T-helper 2 cell treated with Interferon-gamma antibody and Interleukin-4, amounts not matched to agents 5 μg/mL and 100 μg/mL, for 36 hours (primary cell): Measurements from ENCODE around the gene LPXN.

Experiments
- DNase-seq: peaks from one replicate; pipeline ENCODE4 v3.0.0; 2021; ENCODE audit warnings: low spot score
- H3K27ac Mint-ChIP-seq: one replicate; pipeline ENCODE4 v1.8.0; 2021; ENCODE audit warnings: mild to moderate bottlenecking, mixed read lengths
- H3K27me3 Mint-ChIP-seq: one replicate; pipeline ENCODE4 v1.8.0; 2021; ENCODE audit warnings: low read depth, mixed read lengths
- H3K36me3 Mint-ChIP-seq: one replicate; pipeline ENCODE4 v1.8.0; 2021; ENCODE audit warnings: low read depth, mixed read lengths
- H3K4me1 Mint-ChIP-seq: one replicate; pipeline ENCODE4 v1.8.0; 2021; ENCODE audit warnings: low read depth, mixed read lengths
- H3K4me3 Mint-ChIP-seq: one replicate; pipeline ENCODE4 v1.8.0; 2022; ENCODE audit warnings: mild to moderate bottlenecking, moderate library complexity, mixed read lengths
- H3K9me3 Mint-ChIP-seq: one replicate; pipeline ENCODE4 v1.8.0; 2021; ENCODE audit warnings: mixed read lengths

Gene LPXN

DNA sequence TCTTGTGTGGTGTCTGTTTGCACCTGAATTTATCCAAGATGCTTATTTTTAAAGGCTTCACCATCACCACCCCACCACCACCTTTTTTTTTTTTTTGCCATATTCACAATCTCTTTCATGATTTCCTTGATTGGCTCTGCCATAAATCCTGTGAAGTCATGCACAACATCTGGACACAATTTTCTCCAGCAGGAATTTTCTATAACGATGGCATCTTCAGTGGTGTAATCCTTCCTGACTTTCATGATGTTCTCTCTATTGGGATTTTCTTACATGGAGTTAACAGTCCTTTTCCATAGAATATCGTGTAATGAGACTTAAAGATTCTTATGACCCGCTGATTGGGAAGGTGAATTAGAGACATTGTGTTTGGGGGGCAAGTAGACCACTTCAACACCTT is 21.0 kb upstream of the LPXN start:
- Mint-ChIP-seq H3K27ac (peak overlapping the region; percentile 56), H3K9me3 (no peaks in the 10 kb centered on the region), H3K4me1 (peaks cover 71% of the 10 kb centered on the region), H3K36me3 (peaks cover 51% of the 10 kb centered on the region), H3K27me3 (no peaks in the 10 kb centered on the region), H3K4me3 (peak overlapping the region; percentile 7)
- no peak for DNase-seq

DNA sequence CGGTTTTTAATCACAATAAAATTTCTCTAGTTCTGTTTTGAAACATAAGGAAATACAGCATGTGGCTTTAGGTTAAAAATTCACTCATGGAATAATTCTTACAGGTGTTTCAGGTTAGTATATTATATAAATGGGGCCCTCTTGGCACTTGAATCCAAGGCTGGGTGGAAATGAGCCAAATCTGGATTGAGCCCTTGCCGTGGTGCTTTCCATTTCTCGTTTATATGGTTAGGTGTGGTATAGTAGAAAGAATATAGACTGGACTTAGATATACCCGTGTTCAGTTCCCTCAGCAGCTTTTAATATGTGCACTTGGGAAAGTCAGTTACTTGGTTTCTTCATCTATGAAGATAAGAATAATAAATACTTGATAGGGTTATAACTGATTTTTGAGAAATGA is 19.2 kb upstream of the LPXN start:
- no peaks in the 10 kb centered on the region for H3K9me3 Mint-ChIP-seq
- no peak for DNase-seq
- H3K4me3 Mint-ChIP-seq = no peak overlapping the region
- H3K27me3 Mint-ChIP-seq = no peaks in the 10 kb centered on the region
- peaks cover 68% of the 10 kb centered on the region for H3K4me1 Mint-ChIP-seq
- no peak overlapping the region for H3K27ac Mint-ChIP-seq
- peaks cover 47% of the 10 kb centered on the region for H3K36me3 Mint-ChIP-seq

DNA sequence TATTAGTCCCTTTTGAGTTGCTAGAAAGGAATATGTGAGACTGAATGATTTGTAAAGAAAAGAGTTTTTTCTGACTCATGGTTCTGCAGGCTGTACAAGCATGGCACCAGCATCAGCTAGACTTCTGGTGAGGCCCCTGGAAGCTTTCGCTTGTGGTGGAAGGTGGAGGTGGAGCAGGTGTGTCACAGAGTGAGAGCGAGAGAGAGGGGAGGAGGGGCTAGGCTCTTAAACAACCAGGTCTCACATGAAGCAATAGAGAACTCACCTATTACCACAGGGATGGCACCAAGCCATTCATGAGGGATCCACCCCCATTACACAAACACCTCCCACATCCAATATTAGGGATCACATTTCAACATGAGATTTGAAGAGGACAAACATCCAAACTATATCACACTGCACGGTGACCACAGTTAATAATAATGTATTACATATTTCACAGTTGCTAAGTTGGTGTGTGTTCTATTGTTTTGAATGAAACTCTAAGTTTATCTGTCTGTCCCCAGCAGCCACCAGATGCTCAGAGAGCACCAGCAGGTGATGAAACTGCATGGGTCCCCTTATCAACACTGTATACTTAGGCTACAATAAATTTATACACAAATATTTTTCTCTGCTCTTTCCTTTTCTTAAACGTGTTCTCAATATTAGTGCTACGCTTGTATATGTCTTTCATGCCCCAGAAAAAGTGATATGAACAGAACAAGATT is 17.3 kb upstream of the LPXN start:
- H3K36me3 Mint-ChIP-seq = peaks cover 43% of the 10 kb centered on the region
- no peak overlapping the region for H3K4me3 Mint-ChIP-seq
- peaks cover 56% of the 10 kb centered on the region for H3K4me1 Mint-ChIP-seq
- DNase-seq = no peak
- H3K9me3 Mint-ChIP-seq = no peaks in the 10 kb centered on the region
- H3K27ac Mint-ChIP-seq = peak overlapping the region; percentile 13
- H3K27me3 Mint-ChIP-seq = no peaks in the 10 kb centered on the region

DNA sequence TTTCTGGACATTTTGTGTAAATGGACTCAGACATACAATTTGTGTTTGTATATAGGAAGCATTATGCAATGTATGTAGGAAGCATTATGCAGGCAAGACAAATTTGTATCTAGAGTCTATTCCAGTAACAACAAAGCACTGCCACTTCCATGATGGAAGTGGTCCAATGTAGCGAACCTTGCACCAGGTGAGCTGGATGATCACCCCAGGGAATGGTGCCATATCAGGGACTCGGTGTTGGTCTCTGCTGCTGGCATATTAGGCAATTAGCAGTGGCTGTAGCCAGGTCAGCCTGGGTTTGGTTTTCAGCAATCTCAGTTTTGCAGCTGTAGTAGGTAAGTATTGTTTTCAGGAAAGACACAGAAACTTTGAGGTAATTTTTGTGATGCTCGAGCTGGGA is 16.0 kb upstream of the LPXN start:
- peaks cover 47% of the 10 kb centered on the region for H3K4me1 Mint-ChIP-seq
- H3K4me3 Mint-ChIP-seq = no peak overlapping the region
- H3K9me3 Mint-ChIP-seq = no peaks in the 10 kb centered on the region
- DNase-seq = no peak
- H3K27ac Mint-ChIP-seq = no peak overlapping the region
- no peaks in the 10 kb centered on the region for H3K27me3 Mint-ChIP-seq
- peaks cover 44% of the 10 kb centered on the region for H3K36me3 Mint-ChIP-seq

DNA sequence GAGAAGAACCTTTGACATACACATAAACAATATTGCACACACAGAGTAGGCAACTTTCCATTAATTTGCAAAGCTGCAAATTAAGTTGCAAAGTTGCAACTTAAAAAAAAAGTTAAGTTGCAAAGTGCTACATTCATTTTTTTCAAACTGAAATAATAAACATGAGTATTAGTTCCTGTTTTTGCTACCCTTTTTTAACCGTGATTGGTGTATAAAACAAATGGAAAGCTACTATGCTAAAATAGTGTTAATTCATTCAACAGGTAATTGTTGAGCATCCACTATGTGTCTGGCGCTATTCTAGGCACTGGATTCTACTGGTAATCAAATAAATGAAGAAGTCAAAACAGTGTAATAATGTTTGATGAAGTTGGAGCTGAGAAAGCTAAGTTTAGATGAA is 11.3 kb upstream of the LPXN start:
- Mint-ChIP-seq H3K4me1 (peaks cover 41% of the 10 kb centered on the region), H3K27ac (no peak overlapping the region), H3K4me3 (no peak overlapping the region), H3K9me3 (no peaks in the 10 kb centered on the region), H3K27me3 (no peaks in the 10 kb centered on the region), H3K36me3 (peaks cover 29% of the 10 kb centered on the region)
- DNase-seq = no peak

DNA sequence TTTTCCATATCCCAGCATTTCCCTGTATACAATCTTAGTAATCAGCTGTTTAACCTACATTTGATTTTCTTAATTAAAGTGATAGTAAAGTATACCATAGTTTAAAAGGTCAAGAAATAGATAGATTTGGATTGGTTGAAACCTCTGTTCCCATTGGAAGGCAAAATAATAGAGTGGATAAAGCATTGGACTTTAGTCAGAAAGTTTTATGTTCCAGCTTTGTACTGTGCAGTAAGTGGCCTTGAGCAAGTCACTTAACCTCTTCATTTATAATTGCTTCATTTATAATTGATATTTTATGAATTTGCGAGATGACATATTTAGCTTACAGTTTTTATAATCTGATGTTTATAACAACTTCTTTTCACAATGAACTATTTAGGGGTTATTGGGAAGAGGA is 6.8 kb upstream of the LPXN start:
- H3K4me1 Mint-ChIP-seq = peaks cover 41% of the 10 kb centered on the region

DNA sequence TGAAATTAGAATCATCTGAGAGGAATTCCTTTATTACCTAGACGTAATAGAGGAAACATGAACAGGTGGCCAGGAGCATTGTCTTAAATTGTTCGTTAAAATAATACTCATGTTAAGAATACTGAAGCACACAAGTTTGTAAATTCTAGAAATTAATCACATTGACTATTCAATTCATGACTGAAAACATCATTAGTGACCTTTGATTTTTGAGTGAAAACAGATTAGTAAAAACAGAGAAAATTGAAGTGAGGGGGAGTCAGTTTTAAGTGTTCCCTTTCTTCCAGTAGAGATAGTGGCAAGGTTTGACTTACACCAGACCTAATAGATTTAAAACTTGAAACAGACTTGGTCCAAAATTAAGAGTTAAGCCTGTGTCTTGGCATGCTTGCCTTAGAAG is 4.7 kb upstream of the LPXN start:
- no peak for DNase-seq
- Mint-ChIP-seq H3K27ac (peak overlapping the region; percentile 95), H3K9me3 (no peaks in the 10 kb centered on the region), H3K36me3 (peaks cover 24% of the 10 kb centered on the region), H3K27me3 (no peaks in the 10 kb centered on the region), H3K4me3 (peak overlapping the region; percentile 97), H3K4me1 (peaks cover 48% of the 10 kb centered on the region)

More for the DNA sequence above, 6.8 kb upstream of the LPXN start:
- Mint-ChIP-seq H3K27ac (no peak overlapping the region), H3K9me3 (no peaks in the 10 kb centered on the region), H3K27me3 (no peaks in the 10 kb centered on the region), H3K36me3 (peaks cover 31% of the 10 kb centered on the region), H3K4me3 (peak overlapping the region; percentile 97)
- no peak for DNase-seq

DNA sequence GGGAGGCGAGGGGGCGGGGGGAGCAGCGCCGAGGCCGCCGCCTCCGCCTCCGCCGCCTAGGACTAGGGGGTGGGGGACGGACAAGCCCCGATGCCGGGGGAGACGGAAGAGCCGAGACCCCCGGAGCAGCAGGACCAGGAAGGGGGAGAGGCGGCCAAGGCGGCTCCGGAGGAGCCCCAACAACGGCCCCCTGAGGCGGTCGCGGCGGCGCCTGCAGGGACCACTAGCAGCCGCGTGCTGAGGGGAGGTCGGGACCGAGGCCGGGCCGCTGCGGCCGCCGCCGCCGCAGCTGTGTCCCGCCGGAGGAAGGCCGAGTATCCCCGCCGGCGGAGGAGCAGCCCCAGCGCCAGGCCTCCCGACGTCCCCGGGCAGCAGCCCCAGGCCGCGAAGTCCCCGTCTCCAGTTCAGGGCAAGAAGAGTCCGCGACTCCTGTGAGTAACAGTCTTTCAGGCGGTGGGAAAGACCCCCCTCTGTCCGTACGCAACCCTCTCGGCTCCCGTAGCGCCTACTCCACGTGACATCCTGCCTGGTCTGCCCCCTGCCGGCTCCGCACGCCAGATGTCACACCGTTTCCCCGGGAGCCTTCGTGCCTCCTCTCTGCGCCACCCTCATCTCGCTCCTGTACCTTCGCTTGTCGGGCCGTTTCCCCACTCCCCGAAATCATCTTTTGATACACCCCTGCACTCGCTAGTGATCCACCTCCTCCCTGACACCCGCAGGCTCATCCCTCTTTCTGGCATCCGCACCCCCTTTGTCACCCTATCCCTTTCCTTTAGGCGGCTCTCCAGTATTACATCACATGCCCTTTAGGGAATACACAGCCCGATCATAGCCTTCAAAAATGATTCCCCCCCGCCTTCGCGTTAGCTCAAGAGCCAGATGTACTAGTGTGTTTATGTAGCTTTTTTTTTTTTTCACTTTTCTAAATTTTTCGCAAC is 3.8 kb upstream of the LPXN start:
- peak; percentile 90 for DNase-seq
- H3K4me3 Mint-ChIP-seq = peak overlapping the region; percentile 97
- H3K27ac Mint-ChIP-seq = peak overlapping the region; percentile 100
- H3K9me3 Mint-ChIP-seq = no peaks in the 10 kb centered on the region
- no peaks in the 10 kb centered on the region for H3K27me3 Mint-ChIP-seq
- H3K4me1 Mint-ChIP-seq = peaks cover 48% of the 10 kb centered on the region
- peaks cover 28% of the 10 kb centered on the region for H3K36me3 Mint-ChIP-seq

DNA sequence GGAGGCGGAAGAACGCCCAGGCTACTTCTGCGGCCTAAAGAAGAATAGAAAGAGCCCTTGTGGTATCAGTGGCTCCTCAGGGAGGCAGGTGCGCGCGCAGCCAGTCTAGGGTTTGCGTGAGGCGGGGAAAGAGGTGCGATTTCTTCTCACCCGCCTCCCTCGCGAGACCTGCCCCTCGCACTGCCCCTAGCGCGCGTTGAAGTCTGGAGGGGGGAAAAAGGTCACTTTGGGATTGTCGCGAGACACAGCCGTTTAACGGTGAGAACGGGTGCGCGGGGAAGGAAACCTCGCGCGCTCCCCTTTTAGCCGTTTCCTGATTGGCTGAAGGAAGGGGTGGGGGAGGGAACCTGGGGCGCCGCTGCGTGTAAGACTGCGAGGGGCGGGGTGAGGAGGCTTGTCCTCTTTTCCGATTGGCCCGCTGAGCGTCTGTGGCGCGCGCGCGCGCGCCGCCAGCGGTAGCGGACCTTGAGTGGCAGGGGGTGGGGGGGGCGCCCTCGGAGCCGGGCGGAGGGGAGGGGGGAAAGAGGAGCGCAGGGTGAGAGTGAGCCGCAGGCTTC is 3.1 kb upstream of the LPXN start, which contains the start of gene ZFP91:
TSS of gene ZFP91 (plus strand) at position 429 of the 557 bp plus-strand sequence. CDS start 219 bp downstream, outside the sequence.
- H3K4me3 Mint-ChIP-seq = peak within 1 kb of the TSS; percentile 97
- H3K4me1 Mint-ChIP-seq = peaks cover 43% of the 10 kb centered on the region
- H3K27me3 Mint-ChIP-seq = no peaks in the 10 kb centered on the region
- peak; percentile 89 for DNase-seq
- H3K36me3 Mint-ChIP-seq = peaks cover 29% of the 10 kb centered on the region
- H3K27ac Mint-ChIP-seq = peak within 1 kb of the TSS; percentile 100
- no peaks in the 10 kb centered on the region for H3K9me3 Mint-ChIP-seq

DNA sequence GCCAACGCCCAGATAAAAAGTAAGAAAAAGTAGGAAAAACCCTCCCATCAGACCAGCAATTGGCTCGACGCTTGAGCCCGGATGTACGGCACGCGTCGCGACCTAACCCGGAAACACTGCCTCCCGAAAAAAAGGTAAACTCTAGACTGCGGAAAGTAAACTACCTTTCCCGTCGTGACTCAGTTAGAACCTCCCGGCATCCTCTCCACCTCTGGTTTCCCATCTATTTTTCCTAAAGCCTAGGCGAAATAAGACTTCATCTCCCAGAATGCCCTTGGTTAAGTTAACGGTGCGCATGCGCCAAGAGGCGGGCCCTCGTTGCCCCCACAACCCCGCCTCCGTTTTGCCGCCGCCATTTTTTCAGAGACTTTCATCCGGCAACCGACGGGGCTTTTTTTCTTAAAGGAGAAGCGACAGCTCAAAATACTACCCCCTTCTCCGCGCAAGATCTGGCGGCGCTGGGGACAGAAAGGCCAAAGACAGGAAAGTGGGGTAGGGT is 2.5 kb upstream of the LPXN start:
- H3K4me1 Mint-ChIP-seq = peaks cover 43% of the 10 kb centered on the region
- peaks cover 30% of the 10 kb centered on the region for H3K36me3 Mint-ChIP-seq
- H3K27ac Mint-ChIP-seq = peak overlapping the region; percentile 100
- peak overlapping the region; percentile 90 for H3K4me3 Mint-ChIP-seq
- no peaks in the 10 kb centered on the region for H3K9me3 Mint-ChIP-seq
- H3K27me3 Mint-ChIP-seq = no peaks in the 10 kb centered on the region
- peak; percentile 91 for DNase-seq

DNA sequence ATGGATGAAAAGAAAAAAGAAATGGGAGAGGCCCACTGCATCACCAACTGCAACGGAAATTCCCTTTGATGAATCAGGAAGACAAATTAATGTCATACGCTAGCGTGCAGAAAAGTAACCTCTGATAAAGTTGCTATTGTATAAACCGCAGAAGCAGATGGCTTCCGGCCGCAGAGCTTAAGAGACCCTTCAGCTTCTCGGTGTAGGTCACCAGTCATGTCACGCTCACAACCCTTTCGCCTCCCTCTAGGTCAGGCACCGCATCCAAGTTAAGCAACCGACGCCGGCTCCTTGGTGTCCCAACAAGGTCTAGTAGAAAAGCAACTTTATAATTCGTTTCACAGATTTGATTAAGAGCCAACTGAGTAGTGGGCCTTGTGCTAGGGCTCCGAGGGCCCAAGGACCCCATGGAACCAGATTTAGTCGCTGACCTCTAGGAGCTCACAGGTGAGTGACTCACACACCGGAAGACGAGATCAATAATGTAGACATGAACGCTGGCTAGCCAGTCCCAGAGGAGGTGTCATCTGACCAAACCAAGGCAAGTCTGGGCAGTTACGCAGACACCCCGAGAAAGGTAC is 2.0 kb upstream of the LPXN start:
- peak; percentile 82 for DNase-seq
- H3K4me1 Mint-ChIP-seq = peaks cover 39% of the 10 kb centered on the region

DNA sequence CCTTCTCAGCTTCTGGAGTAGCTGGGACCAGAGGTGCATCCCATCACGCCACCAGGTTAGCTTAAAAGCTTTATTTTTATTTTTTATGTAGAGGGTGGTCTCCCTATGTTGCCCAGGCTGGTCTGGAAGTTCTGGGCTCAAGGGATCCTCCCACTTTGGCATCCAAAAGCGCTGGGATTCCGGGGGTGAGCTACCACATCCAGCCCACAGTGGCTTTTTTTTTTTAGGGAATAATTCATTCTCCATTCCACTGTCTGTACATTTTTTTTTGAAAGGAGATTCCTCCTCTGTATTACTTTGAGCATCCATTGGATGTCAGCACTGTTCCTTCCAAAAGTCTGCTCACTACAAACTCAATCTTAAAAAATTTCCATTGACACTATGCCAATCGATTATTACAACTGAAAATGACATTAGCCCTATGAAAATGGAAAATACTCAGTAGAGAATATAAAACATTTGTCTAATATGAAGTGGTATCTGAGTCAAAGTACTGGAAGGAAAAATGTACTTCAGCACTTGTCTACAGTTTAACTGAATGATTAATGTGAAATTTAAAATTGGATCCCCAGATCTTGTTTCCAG is 1.3 kb upstream of the LPXN start:
- Mint-ChIP-seq H3K27ac (peak overlapping the region; percentile 100), H3K4me3 (peak overlapping the region; percentile 90), H3K9me3 (no peaks in the 10 kb centered on the region), H3K36me3 (peaks cover 31% of the 10 kb centered on the region), H3K4me1 (peaks cover 36% of the 10 kb centered on the region), H3K27me3 (no peaks in the 10 kb centered on the region)
- no peak for DNase-seq

More for the DNA sequence above, 2.0 kb upstream of the LPXN start:
- H3K4me3 Mint-ChIP-seq = peak overlapping the region; percentile 90
- H3K36me3 Mint-ChIP-seq = peaks cover 29% of the 10 kb centered on the region
- no peaks in the 10 kb centered on the region for H3K27me3 Mint-ChIP-seq
- H3K9me3 Mint-ChIP-seq = no peaks in the 10 kb centered on the region
- peak overlapping the region; percentile 100 for H3K27ac Mint-ChIP-seq

DNA sequence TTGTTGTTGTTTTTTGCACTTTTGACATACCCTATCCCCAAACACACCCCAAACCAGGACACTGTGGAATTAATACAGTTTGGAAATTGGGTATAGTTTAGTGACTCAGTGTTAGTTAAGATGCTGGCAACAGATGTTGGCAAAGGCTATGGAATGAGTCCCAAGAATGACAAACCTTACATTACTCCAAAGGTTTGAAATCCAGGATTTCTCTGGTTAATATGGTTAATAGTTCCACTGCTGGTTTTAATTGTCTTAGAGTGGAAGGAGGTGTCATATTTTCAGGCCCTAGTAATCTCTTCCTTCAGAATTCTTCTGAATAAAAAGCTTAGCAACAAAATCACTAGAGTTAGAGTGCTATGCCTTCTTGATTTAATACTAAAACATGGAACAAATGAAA is 775 bp downstream of the LPXN start:
- H3K4me1 Mint-ChIP-seq = peaks cover 34% of the 10 kb centered on the region
- no peak for DNase-seq
- H3K27ac Mint-ChIP-seq = peak overlapping the region; percentile 100
- H3K27me3 Mint-ChIP-seq = no peaks in the 10 kb centered on the region
- peaks cover 35% of the 10 kb centered on the region for H3K36me3 Mint-ChIP-seq
- peak overlapping the region; percentile 90 for H3K4me3 Mint-ChIP-seq
- H3K9me3 Mint-ChIP-seq = no peaks in the 10 kb centered on the region
